Cardiac fibroblast (primary cell): Measurements from ENCODE around the gene ZNF20.

Experiments
- DNase-seq, 2 donors: peaks; one replicate each; pipeline versions ENCODE4 v3.0.0 to v3.0.0-alpha.2; 2010; ENCODE audit warnings: low read depth in 2 of 2
- H3K4me3 ChIP-seq, 2 donors: replicated peaks in 1 of 2; 1 replicate in 1 of 2; 2 replicates in 1 of 2; pipeline ENCODE4 v1.5.1; 2011; ENCODE audit warnings: low read depth in 2 of 2, low read length in 2 of 2, mild to moderate bottlenecking in 2 of 2, moderate library complexity in 1 of 2
- CTCF ChIP-seq: IDR thresholded peaks from one replicate; pipeline ENCODE4 v1.5.1; 2011; ENCODE audit warnings: low read depth, mild to moderate bottlenecking, low read length, inconsistent platforms

Gene ZNF20

GRCh38 chr19:12140545-12141404, 625 bp upstream of the ZNF20 start:
- peak; percentile 86 for TF ChIP-seq CTCF
- peak; percentile 88 to 90 for DNase-seq

DNA sequence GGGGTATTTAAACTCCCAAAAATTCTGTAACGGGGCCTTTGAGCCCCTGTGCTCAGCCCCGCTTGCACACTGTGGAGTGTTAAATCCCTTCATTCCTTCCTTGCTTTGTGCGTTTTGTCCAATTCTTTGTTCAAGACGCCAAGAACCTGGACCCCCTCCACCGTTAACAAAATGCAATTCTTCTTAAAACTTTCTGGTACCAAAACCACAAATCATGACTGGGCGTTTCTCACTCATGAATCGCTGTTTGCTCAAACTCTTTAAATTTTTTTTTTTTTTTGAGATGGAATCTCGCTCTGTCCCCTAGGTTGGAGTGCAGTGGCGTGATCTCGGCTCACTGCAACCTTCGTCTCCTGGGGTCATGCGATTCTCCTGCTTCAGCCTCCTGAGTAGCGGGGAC, 881 bp downstream of the ZNF20 start:
- H3K4me3 ChIP-seq: peak overlapping the region; percentile 77 to 83
- peak in 1 of 2 donors; percentile 26 for DNase-seq
- no peak for TF ChIP-seq CTCF

More at GRCh38 chr19:12140545-12141404, 625 bp upstream of the ZNF20 start:
- peak overlapping the region; percentile 77 to 83 for H3K4me3 ChIP-seq

DNA sequence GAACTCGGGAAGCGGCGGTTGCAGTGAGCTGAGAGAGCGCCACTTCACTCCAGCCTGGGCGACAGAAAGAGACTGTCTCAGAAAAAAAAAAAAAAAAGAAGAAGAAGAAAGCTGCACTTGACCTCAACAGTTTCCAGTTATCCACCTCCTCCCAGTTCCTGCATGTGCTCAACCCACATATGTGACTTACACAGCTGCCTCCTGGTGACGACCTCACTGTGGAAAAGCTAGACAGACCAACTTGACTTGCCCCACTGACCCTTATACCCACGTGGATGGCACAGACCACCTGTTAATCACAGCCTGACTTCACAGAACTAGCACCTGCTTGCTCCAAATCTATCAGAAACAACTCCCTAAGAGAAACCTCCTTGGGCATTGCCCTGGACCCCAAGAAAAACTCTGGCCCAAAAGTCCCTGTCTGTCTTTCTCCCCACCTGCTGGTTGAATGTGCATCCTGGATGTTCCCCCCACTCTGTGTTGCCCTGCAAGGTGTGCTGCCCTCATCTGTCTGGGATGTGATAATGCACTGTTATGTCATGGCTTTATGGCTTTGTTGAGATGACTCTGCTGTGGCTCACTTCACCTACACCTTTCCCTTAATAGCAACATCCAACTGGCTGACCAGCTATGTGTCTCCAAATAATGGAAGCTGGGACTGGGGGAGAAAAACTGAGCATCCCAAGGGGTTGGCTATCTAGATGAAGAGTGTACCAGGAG, 2.8 kb downstream of the ZNF20 start:
- TF ChIP-seq CTCF: peak; percentile 8
- no peak overlapping the region for H3K4me3 ChIP-seq
- no peak for DNase-seq

GRCh38 chr19:12133069-12133468, 7.1 kb downstream of the ZNF20 start:
- H3K4me3 ChIP-seq: no peak overlapping the region
- peak; percentile 5 to 35 for DNase-seq
- TF ChIP-seq CTCF: no peak

DNA sequence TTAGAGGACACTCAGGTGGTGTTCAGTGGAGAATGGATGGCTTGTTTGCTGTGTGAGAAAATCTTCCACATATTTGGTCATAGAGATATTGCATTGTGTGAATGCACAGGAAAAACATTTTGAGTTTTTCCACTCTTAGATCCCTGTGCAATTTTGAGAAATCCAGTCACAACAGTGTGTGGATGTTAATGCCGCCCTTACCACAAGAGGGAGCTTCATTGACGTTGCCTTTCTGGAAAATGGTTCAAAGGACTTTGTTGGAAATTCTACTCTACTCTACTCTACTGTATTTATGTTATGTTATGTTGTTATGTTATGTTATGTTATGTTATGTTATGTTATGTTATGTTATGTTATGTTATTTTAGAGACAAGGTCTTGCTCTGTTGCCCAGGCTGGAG, 13.4 kb downstream of the ZNF20 start:
- peak; percentile 57 for TF ChIP-seq CTCF
- peak; percentile 11 to 47 for DNase-seq

GRCh38 chr19:12117201-12117970, 22.8 kb downstream of the ZNF20 start:
- TF ChIP-seq CTCF: no peak

More for the DNA sequence above, 13.4 kb downstream of the ZNF20 start:
- H3K4me3 ChIP-seq: no peak overlapping the region

More at GRCh38 chr19:12117201-12117970, 22.8 kb downstream of the ZNF20 start:
- no peak overlapping the region for H3K4me3 ChIP-seq
- DNase-seq: no peak
